NCI-H146 treated with DMSO at 0.1 percent for 48 hours (cell line): ENCODE measurements around the gene CLC.
"Not testable (repeated sequence)": the region's sequence is repeated elsewhere in the genome, so short reads cannot be mapped to it uniquely, and the experiment has no call there.

ENCODE experiments used
- DNase-seq: peaks from one replicate; lab custom pipeline; 2025; ENCODE audit not compliant: unreplicated experiment; lab: John Stamatoyannopoulos, UW

Gene CLC

DNA sequence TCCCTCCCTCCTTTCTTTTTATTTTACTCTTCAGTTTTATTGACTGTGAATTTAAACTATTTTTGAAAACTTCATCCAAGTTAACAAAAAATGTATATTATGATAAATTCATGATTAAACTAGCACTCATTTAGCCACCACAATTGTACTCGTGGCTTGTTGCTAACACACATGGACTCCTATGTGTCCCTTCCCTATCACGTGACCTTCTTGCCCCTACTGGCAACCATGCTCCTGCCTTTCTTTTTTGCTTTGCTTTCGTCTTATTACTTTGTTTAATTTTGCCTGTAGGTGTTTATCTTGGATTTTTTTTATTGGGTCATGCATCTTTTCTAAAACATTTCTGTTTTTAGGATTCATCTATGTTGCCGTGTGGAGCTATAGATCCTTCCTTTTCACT is 8.2 kb downstream of the CLC start:
- DNase-seq = no peak

GRCh38 chr19:39728040-39728439 is 9.8 kb downstream of the CLC start:
- DNase-seq = no peak

DNA sequence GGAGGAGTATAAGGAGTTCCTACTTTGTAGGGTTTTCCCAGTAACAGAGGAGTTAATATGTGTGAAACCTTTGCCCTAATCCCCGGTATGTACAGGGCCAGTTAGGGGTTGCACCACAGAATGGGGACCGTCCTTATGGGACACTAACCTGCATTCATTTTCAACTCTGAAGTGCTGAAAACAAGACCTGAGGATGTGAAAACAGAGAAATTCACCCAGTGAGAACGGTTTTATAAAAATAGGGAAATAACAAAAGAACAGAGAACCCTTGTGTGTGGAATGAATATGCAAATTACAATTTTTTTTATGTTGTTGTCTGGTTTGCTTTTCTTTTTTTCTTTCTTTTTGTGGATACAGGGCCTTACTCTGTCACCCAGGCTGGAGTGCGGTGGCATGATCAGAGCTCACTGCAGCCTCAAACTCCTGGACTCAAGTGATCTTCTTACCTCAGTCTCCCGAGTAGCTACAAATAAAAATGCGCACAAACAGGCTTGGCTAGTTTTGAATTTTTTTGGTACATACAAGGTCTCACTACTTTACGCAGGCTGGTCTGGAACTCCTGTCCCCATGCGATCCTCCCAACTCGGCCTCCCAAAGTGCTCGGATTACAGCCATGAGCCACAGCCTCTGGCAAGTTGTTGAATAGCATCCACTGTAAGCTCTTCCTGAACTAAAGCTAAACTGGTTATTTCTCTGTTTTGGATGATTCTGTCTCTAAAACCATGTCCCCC is 10.6 kb downstream of the CLC start:
- no peak for DNase-seq

- no peak for DNase-seq
These were observed 11.8 kb downstream of the CLC start for GRCh38 chr19:39725995-39726394.

- not testable (repeated sequence) for DNase-seq
These were observed 17.7 kb downstream of the CLC start for GRCh38 chr19:39720144-39720543.

DNA sequence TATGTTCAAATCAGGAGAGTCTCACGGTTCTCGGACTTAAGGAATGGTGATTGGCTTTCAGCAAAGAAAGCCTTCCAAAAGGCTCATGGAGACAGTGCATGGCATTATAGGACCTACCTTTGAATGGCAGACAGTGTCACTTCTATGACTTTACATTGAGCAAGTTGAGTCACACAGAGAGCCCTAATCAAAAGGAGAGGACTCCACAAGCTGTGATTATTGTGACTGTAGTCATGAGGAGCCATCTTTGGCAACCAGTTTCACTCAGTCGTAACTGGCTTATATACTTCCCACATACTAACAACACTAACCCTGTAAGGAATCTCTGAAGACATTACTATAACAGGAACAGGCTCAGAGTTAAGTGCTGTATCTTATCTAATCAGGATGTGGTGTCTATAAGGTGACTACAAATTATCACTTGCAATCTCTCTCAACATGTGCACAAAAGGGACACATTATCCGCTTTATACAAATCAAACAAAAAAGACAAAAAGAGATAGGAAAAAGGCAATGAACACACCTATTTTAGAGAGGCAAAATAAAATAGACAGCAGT is 27.4 kb downstream of the CLC start:
- peak; percentile 58 for DNase-seq

DNA sequence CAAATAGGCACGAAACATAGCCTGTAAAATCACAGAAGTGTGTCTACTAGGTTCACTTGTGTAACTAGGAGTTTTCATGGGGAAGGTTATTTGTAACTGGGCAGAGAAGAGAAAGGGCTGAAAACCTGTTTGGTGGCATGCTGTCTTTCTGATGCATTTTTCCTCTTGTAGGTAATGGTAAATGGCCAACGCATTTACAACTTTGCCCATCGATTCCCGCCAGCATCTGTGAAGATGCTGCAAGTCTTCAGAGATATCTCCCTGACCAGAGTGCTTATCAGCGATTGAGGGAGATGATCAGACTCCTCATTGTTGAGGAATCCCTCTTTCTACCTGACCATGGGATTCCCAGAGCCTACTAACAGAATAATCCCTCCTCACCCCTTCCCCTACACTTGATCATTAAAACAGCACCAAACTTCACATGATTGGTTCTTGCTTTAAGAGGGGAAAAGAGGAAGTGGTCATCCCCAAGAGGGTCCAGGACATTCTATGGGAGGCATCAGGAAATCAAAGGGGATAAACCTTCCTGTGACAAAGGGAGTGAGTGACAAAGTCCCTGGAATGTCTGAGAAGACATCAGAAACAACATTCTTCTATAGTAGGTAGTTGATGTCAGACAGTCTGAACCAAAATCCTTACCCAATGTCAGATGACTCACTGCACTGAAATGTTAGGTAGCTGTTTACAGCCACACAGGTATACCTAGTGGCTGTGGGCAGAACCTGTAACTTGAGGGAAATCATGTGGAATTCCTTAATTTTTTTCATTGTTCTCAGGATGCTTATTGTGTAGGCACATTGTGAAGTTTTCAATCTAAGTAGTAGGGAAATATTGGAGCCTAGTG is 28.6 kb downstream of the CLC start:
- DNase-seq = no peak

DNA sequence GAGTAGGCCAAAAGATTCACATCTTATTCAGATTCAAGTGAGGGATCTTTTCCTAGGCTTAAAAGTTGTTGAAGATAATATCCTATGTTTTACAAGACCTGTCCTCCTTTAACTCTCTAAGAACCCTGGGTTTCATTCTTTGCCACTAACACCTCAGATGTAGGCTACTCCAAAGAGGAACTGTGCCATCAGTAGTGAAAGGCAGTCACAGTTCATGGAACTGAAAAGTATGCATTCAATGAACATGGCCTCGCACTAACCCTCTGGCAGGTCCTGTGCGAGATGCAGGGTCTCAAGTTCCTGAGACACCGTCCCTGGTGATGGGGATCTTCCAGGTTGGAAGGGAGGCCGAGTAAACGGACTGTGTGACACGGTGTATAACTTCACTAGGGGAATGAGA is 29.2 kb downstream of the CLC start:
- DNase-seq = no peak

GRCh38 chr19:39705578-39706188 is 32.1 kb downstream of the CLC start:
- no peak for DNase-seq

- DNase-seq = peak; percentile 89
These were observed 33.4 kb downstream of the CLC start, which contains the start of gene LGALS14 for GRCh38 chr19:39704181-39705044. LGALS14 (plus strand) TSS chr19:39704481; CDS start chr19:39704529, 48 bp downstream.

GRCh38 chr19:39701291-39701690 is 36.5 kb downstream of the CLC start:
- DNase-seq = no peak

GRCh38 chr19:39698535-39698934 is 39.3 kb downstream of the CLC start:
- no peak for DNase-seq

DNA sequence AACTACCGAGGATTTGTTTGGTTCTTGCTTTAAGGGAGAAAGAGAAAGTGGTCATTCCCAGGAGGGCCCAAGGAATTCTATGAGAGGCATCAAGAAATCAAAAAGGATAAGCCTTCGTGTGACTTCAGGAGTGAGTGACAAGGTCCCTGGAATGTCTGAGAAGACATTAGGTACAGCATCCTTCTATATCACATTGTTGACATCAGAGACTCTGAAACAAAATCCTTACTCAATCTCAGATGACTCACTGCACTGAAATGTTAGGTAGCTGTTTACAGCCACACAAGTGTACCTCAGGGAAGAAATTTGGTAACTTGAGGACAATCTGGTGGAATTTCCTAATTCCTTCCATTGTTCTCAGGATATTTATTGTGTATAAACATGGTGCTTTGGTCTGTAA is 41.4 kb downstream of the CLC start:
- no peak for DNase-seq

GRCh38 chr19:39695759-39696158 is 42.1 kb downstream of the CLC start:
- no peak for DNase-seq

DNA sequence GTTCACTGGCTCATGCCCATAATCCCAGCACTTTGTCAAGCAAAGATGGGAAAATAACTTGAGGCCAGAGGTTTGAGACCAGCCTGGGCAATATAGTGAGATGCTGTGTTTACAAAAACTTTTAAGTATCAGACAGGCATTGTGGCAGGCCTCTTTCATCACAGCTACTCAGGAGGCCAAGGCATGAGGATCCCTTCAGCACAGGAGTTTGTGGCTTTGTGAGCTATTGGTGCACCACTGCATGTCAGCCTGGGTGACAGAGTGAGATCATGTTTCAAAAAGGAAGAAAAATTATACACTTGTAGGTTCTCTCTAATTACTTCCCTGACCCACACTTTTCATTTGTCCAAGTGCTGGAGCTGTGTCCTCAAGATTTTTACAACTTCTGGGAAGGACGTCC is 45.0 kb downstream of the CLC start:
- no peak for DNase-seq

DNA sequence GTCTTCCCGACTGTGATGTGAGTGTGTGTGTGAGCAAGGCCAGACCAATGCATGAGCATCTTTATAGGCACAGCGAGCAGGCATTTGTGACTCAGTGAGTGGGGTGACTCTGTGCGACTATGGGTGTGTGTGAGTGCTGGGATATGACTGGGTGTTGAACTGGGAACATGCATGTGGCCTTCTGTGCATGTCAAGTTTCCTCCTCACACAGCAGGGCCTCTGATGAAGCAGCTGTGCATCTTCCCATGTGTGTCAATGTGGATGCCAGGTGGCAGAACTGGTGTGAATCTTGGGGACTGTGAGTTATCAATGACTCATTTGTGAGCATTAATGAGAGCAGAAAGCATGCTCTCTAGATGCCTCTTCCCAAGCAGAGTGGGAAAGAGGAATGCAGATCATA is 45.7 kb downstream of the CLC start:
- DNase-seq = no peak

- not testable (repeated sequence) for DNase-seq
These were observed 49.2 kb downstream of the CLC start for GRCh38 chr19:39688637-39689036.

DNA sequence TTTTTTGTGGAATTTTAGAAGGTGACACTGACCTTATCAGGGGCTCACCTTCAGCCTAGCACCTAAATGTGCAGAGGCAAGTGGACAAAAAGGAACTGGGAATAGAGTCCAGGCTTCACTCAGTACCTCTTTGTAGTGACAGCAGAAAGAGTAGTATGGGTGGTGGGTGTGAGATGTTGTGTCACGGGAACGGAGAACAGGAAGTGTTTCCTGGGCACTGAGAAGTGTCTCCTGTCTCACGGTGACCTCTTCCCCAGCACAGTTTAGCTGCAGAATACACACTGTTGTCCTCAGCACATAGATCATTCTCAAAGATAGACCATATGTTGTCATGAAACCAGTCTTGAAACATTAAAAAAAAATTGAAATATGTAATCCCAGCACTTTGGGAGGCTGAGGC is 51.1 kb downstream of the CLC start:
- no peak for DNase-seq

- no peak for DNase-seq
These were observed 53.6 kb downstream of the CLC start for GRCh38 chr19:39684267-39684666.

DNA sequence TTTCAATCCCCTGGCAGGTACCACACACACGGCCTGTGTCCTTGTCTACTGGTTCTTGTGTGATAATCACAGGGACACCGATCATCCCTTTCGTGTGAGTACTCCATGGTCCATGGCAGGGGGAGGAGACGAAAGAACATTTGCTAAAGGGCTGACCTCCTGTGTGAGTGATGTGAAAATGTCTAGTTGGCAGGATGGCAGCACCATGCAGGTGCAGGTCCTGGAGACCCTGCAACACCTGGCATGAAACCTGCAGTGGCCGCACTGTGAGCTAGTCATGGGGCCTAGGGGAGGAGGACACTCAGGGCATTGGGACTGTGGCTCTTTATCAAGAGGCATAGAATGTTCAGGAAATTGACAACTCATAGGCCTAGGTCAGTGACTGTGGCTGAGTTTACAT is 56.4 kb downstream of the CLC start:
- no peak for DNase-seq
